ENCODE data around the gene CACHD1.

- TF ChIP-seq CTCF (IDR thresholded peaks at IDR 0.05), result no peak
- no peak for TF ChIP-seq E2F6 (IDR thresholded peaks at IDR 0.05; ENCODE audit: borderline replicate concordance, low read depth)
- TF ChIP-seq JUNB (IDR thresholded peaks at IDR 0.05), result no peak
- no peak for TF ChIP-seq EP300 (IDR thresholded peaks at IDR 0.05)
- TF ChIP-seq POLR2A (IDR thresholded peaks at IDR 0.05; ENCODE audit: low read length), result no peak
- TF ChIP-seq RCOR1 (IDR thresholded peaks at IDR 0.05; ENCODE audit: low read depth, low read length), result no peak
- no peak for TF ChIP-seq PHF8 (IDR thresholded peaks at IDR 0.05; ENCODE audit: borderline replicate concordance, low read depth)
- TF ChIP-seq ZC3H11A (IDR thresholded peaks at IDR 0.05), result no peak
- TF ChIP-seq CEBPB (IDR thresholded peaks at IDR 0.05), result no peak
- no peak for TF ChIP-seq CHD4 (IDR thresholded peaks at IDR 0.05; ENCODE audit: borderline replicate concordance)
- TF ChIP-seq SMC3 (IDR thresholded peaks at IDR 0.05), result no peak
- TF ChIP-seq ZFP36 (IDR thresholded peaks at IDR 0.05; ENCODE audit: borderline replicate concordance, partially characterized antibody), result no peak
Observed at GRCh38 chr1:64630611-64631010, 160.7 kb downstream of the CACHD1 start.
